ENCODE results near the gene ARHGAP24.

DNA sequence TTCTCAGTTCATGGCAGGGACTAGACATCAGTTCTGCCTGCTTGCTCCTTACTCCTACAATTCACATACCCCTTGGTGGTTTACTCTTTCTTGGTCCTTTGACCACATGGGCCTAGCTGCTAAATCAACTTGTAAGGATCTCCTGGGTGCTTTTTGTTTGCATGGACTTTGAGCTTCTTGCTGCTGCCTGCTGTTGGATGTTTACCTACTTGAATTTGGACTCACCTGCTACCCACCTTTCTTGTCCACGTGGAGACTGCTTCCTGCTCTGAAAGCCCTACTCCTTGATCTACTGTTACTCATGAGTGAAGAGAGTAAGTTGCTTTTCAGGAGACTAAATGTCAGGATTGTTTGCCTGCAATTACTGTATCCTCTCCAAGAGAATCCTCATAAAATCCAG lies 15.2 kb upstream of the ARHGAP24 start:
- TF ChIP-seq, protein P1, sequence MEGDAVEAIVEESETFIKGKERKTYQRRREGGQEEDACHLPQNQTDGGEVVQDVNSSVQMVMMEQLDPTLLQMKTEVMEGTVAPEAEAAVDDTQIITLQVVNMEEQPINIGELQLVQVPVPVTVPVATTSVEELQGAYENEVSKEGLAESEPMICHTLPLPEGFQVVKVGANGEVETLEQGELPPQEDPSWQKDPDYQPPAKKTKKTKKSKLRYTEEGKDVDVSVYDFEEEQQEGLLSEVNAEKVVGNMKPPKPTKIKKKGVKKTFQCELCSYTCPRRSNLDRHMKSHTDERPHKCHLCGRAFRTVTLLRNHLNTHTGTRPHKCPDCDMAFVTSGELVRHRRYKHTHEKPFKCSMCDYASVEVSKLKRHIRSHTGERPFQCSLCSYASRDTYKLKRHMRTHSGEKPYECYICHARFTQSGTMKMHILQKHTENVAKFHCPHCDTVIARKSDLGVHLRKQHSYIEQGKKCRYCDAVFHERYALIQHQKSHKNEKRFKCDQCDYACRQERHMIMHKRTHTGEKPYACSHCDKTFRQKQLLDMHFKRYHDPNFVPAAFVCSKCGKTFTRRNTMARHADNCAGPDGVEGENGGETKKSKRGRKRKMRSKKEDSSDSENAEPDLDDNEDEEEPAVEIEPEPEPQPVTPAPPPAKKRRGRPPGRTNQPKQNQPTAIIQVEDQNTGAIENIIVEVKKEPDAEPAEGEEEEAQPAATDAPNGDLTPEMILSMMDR (IDR thresholded peaks at IDR 0.05), result no peak
- TF ChIP-seq EZH2 (IDR thresholded peaks at IDR 0.05; ENCODE audit: borderline replicate concordance, insufficient read depth, low read depth, low read length, poor library complexity, severe bottlenecking), result no peak
